Measurements from ENCODE around the gene SPOP. TPM values are rescaled to one million over a fixed set of nuclear protein-coding genes. Genes with fewer than 3 reads are reported as not detected.

Gene SPOP
- total and polyA plus RNA-seq, 2 experiments from 2014 or later: 13.9 to 18.6 TPM

DNA sequence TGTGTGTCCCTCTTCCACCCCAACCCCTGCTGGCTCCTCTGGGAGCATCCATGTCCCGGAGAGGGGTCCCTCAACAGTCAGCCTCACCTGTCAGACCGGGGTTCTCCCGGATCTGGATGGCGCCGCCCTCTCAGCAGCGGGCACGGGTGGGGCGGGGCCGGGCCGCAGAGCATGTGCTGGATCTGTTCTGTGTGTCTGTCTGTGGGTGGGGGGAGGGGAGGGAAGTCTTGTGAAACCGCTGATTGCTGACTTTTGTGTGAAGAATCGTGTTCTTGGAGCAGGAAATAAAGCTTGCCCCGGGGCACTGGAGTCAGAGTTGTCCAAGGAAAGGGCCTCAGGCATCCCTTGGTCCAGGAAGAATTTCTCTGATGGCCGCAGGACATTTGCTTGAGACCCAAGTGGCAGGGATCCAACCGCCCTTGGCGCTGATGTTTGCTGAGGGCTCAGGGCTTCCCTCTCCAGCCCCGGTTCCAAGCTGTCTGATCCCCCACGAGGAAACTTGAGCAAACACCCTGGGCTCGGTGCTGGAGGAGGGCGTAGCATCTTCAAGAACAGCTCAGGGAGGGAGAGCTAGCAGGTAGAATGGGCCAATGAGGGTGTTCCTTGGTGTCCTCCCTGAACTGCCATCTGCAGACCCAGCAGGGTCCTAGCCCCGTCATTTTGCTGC is 97.7 kb downstream of the SPOP start:
- H3K27me3 ChIP-seq (ENCODE audit: insufficient read depth): peaks cover 14% of the 10 kb centered on the region
- no peak for DNase-seq (ENCODE audit: low spot score)
- peaks cover 17% of the 10 kb centered on the region for H3K27me3 Mint-ChIP-seq (ENCODE audit: insufficient read depth, low read depth, poor library complexity)
- ATAC-seq: no peak
- H3K4me3 ChIP-seq: no peak overlapping the region
- H3K4me3 Mint-ChIP-seq: no peak overlapping the region
- H4K20me1 ChIP-seq (replicated peaks; ENCODE audit: insufficient read depth): no peaks in the 10 kb centered on the region; the same call in 1 of the 2 replicates
- no peak overlapping the region for H3K27ac ChIP-seq (ENCODE audit: low read depth)
- no peak overlapping the region for H3K4me2 ChIP-seq
- no peaks in the 10 kb centered on the region; the same call in 2 of the 3 replicates for H3K36me3 Mint-ChIP-seq (ENCODE audit: low read depth)
- no peaks in the 10 kb centered on the region for H3K9me3 Mint-ChIP-seq
- H3K4me1 Mint-ChIP-seq: peaks cover 24% of the 10 kb centered on the region
- H3F3A ChIP-seq (replicated peaks; ENCODE audit: low read depth): peaks cover 4% of the 10 kb centered on the region; the same call in 1 of the 2 replicates
- H3K36me3 ChIP-seq (ENCODE audit: insufficient read depth): no peaks in the 10 kb centered on the region
- no peak overlapping the region for H2AFZ ChIP-seq
- H3K9me2 ChIP-seq (ENCODE audit: insufficient read depth): no peaks in the 10 kb centered on the region
- no peaks in the 10 kb centered on the region for H3K4me1 ChIP-seq (ENCODE audit: insufficient read depth)
- no peak overlapping the region for H3K27ac Mint-ChIP-seq
- no peaks in the 10 kb centered on the region for H3K79me2 ChIP-seq (replicated peaks; ENCODE audit: insufficient read depth)
- TF ChIP-seq EZH2phosphoT487 (IDR thresholded peaks at IDR 0.05; ENCODE audit: unreplicated experiment) (no peak), NANOG (IDR thresholded peaks at IDR 0.05; ENCODE audit: borderline replicate concordance) (no peak), STAT1 (IDR thresholded peaks at IDR 0.05; ENCODE audit: unreplicated experiment) (no peak)
- TF ChIP-seq, protein P1, sequence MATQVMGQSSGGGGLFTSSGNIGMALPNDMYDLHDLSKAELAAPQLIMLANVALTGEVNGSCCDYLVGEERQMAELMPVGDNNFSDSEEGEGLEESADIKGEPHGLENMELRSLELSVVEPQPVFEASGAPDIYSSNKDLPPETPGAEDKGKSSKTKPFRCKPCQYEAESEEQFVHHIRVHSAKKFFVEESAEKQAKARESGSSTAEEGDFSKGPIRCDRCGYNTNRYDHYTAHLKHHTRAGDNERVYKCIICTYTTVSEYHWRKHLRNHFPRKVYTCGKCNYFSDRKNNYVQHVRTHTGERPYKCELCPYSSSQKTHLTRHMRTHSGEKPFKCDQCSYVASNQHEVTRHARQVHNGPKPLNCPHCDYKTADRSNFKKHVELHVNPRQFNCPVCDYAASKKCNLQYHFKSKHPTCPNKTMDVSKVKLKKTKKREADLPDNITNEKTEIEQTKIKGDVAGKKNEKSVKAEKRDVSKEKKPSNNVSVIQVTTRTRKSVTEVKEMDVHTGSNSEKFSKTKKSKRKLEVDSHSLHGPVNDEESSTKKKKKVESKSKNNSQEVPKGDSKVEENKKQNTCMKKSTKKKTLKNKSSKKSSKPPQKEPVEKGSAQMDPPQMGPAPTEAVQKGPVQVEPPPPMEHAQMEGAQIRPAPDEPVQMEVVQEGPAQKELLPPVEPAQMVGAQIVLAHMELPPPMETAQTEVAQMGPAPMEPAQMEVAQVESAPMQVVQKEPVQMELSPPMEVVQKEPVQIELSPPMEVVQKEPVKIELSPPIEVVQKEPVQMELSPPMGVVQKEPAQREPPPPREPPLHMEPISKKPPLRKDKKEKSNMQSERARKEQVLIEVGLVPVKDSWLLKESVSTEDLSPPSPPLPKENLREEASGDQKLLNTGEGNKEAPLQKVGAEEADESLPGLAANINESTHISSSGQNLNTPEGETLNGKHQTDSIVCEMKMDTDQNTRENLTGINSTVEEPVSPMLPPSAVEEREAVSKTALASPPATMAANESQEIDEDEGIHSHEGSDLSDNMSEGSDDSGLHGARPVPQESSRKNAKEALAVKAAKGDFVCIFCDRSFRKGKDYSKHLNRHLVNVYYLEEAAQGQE (IDR thresholded peaks at IDR 0.05; ENCODE audit: unreplicated experiment): no peak

DNA sequence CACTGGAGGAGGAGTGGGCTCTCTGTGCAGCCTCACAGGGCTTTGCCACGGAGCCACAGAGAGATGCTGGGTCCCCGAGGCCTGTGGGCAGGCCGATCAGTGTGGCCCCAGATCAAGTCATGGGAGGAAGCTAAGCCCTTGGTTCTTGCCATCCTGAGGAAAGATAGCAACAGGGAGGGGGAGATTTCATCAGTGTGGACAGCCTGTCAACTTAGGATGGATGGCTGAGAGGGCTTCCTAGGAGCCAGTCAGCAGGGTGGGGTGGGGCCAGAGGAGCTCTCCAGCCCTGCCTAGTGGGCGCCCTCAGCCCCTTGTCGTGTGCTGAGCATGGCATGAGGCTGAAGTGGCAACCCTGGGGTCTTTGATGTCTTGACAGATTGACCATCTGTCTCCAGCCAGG is 98.4 kb downstream of the SPOP start:
- peaks cover 21% of the 10 kb centered on the region for H3K27me3 ChIP-seq (ENCODE audit: insufficient read depth)
- no peak overlapping the region for H3K4me3 ChIP-seq
- no peaks in the 10 kb centered on the region; the same call in 1 of the 2 replicates for H4K20me1 ChIP-seq (replicated peaks; ENCODE audit: insufficient read depth)
- Mint-ChIP-seq H3K9me3 (no peaks in the 10 kb centered on the region), H3K27me3 (ENCODE audit: insufficient read depth, low read depth, poor library complexity) (peaks cover 15% of the 10 kb centered on the region), H3K4me3 (no peak overlapping the region), H3K27ac (no peak overlapping the region), H3K4me1 (peaks cover 25% of the 10 kb centered on the region), H3K36me3 (ENCODE audit: low read depth) (no peaks in the 10 kb centered on the region; the same call in 2 of the 3 replicates)
- peaks cover 8% of the 10 kb centered on the region; the same call in 1 of the 2 replicates for H3F3A ChIP-seq (replicated peaks; ENCODE audit: low read depth)
- H2AFZ ChIP-seq: no peak overlapping the region
- no peaks in the 10 kb centered on the region for H3K36me3 ChIP-seq (ENCODE audit: insufficient read depth)
- H3K9me2 ChIP-seq (ENCODE audit: insufficient read depth): no peaks in the 10 kb centered on the region
- no peak for DNase-seq (ENCODE audit: low spot score)
- H3K4me2 ChIP-seq: no peak overlapping the region
- no peak for ATAC-seq
- peaks cover 6% of the 10 kb centered on the region for H3K4me1 ChIP-seq (ENCODE audit: insufficient read depth)
- H3K27ac ChIP-seq (ENCODE audit: low read depth): no peak overlapping the region
- no peaks in the 10 kb centered on the region for H3K79me2 ChIP-seq (replicated peaks; ENCODE audit: insufficient read depth)
- TF ChIP-seq ZNF114 (CRISPR knock-in tag; IDR thresholded peaks at IDR 0.05): no peak
- no peak for TF ChIP-seq EZH2phosphoT487 (IDR thresholded peaks at IDR 0.05; ENCODE audit: unreplicated experiment)
- no peak for TF ChIP-seq JUNB (IDR thresholded peaks at IDR 0.05; ENCODE audit: unreplicated experiment)
- TF ChIP-seq, protein P1 (IDR thresholded peaks at IDR 0.05; ENCODE audit: unreplicated experiment): no peak
- TF ChIP-seq, protein P2, sequence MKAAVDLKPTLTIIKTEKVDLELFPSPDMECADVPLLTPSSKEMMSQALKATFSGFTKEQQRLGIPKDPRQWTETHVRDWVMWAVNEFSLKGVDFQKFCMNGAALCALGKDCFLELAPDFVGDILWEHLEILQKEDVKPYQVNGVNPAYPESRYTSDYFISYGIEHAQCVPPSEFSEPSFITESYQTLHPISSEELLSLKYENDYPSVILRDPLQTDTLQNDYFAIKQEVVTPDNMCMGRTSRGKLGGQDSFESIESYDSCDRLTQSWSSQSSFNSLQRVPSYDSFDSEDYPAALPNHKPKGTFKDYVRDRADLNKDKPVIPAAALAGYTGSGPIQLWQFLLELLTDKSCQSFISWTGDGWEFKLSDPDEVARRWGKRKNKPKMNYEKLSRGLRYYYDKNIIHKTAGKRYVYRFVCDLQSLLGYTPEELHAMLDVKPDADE (IDR thresholded peaks at IDR 0.05): no peak
- TF ChIP-seq, protein P3, sequence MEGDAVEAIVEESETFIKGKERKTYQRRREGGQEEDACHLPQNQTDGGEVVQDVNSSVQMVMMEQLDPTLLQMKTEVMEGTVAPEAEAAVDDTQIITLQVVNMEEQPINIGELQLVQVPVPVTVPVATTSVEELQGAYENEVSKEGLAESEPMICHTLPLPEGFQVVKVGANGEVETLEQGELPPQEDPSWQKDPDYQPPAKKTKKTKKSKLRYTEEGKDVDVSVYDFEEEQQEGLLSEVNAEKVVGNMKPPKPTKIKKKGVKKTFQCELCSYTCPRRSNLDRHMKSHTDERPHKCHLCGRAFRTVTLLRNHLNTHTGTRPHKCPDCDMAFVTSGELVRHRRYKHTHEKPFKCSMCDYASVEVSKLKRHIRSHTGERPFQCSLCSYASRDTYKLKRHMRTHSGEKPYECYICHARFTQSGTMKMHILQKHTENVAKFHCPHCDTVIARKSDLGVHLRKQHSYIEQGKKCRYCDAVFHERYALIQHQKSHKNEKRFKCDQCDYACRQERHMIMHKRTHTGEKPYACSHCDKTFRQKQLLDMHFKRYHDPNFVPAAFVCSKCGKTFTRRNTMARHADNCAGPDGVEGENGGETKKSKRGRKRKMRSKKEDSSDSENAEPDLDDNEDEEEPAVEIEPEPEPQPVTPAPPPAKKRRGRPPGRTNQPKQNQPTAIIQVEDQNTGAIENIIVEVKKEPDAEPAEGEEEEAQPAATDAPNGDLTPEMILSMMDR (conservative IDR thresholded peaks at IDR 0.05; ENCODE audit: low read depth in 2 of 2): no peak
- TF ChIP-seq STAT1 (IDR thresholded peaks at IDR 0.05; ENCODE audit: unreplicated experiment): no peak
- TF ChIP-seq ZNF331 (CRISPR knock-in tag; IDR thresholded peaks at IDR 0.05; ENCODE audit: low read depth): no peak

Measured in GM23338 (cell line).